Mammary epithelial cell (primary cell): ENCODE results near the gene COL9A3.

Experiments used
- CTCF ChIP-seq, 2 donors: IDR thresholded peaks in 1 of 2; conservative IDR thresholded peaks in 1 of 2; 2 replicates each; pipeline ENCODE4 v1.5.1; 2011 to 2012; ENCODE audit warnings: inconsistent platforms in 2 of 2, low read length in 2 of 2, mild to moderate bottlenecking in 2 of 2, control low read depth in 1 of 2, low read depth in 1 of 2; ENCODE audit not compliant: insufficient read depth in 1 of 2; ENCODE audit errors: extremely low read depth in 1 of 2
- EZH2 ChIP-seq: IDR thresholded peaks from 2 replicates; pipeline ENCODE4 v1.6.1; 2012; ENCODE audit warnings: low read length, inconsistent platforms, borderline replicate concordance

- TF ChIP-seq CTCF (conservative IDR thresholded peaks at IDR 0.05 in 1 of 2, IDR thresholded peaks at IDR 0.05 in 1 of 2; ENCODE audit: extremely low read depth in 1 of 2, insufficient read depth in 1 of 2, low read depth in 1 of 2, low read length in 2 of 2) (no peak), EZH2 (no peak)
Observed at GRCh38 chr20:62790075-62790474, 26.8 kb upstream of the COL9A3 start.
